ENCODE measurements around the gene COL27A1.
"Not testable (repeated sequence)": the region's sequence is repeated elsewhere in the genome, so short reads cannot be mapped to it uniquely, and the experiment has no call there.

COL27A1 gene

GRCh38 chr9:114184071-114184470 lies 28.7 kb downstream of the COL27A1 start:
- DNase-seq (ENCODE audit: low read depth in 2 of 2): no peak

GRCh38 chr9:114184866-114185265 lies 29.5 kb downstream of the COL27A1 start:
- no peak for DNase-seq (ENCODE audit: low read depth in 2 of 2)

- DNase-seq (ENCODE audit: low read depth in 2 of 2): no peak
These were observed 30.5 kb downstream of the COL27A1 start for GRCh38 chr9:114185570-114186490.

- DNase-seq (ENCODE audit: low read depth in 2 of 2): no peak
These were observed 31.4 kb downstream of the COL27A1 start for GRCh38 chr9:114186605-114187289.

- no peak for DNase-seq (ENCODE audit: low read depth in 2 of 2)
These were observed 32.5 kb downstream of the COL27A1 start for GRCh38 chr9:114187827-114188226.

GRCh38 chr9:114189823-114190562 lies 34.7 kb downstream of the COL27A1 start:
- no peak for DNase-seq (ENCODE audit: low read depth in 2 of 2)

GRCh38 chr9:114190563-114190905 lies 35.2 kb downstream of the COL27A1 start:
- no peak for DNase-seq (ENCODE audit: low read depth in 2 of 2)

- not testable (repeated sequence) for DNase-seq (ENCODE audit: low read depth in 2 of 2)
These were observed 36.1 kb downstream of the COL27A1 start for GRCh38 chr9:114191402-114191801.

GRCh38 chr9:114192539-114192938 lies 37.2 kb downstream of the COL27A1 start:
- DNase-seq (ENCODE audit: low read depth in 2 of 2): no peak

- DNase-seq (ENCODE audit: low read depth in 2 of 2): no peak
These were observed 37.8 kb downstream of the COL27A1 start for GRCh38 chr9:114193090-114193489.

GRCh38 chr9:114196117-114196516 lies 40.8 kb downstream of the COL27A1 start:
- DNase-seq (ENCODE audit: low read depth in 2 of 2): no peak

GRCh38 chr9:114196979-114197622 lies 41.8 kb downstream of the COL27A1 start:
- no peak for DNase-seq (ENCODE audit: low read depth in 2 of 2)

- no peak for DNase-seq (ENCODE audit: low read depth in 2 of 2)
These were observed 43.1 kb downstream of the COL27A1 start for GRCh38 chr9:114198249-114199040.

GRCh38 chr9:114200721-114201300 lies 45.5 kb downstream of the COL27A1 start:
- no peak for DNase-seq (ENCODE audit: low read depth in 2 of 2)

- no peak for DNase-seq (ENCODE audit: low read depth in 2 of 2)
These were observed 47.1 kb downstream of the COL27A1 start for GRCh38 chr9:114202396-114202795.

- DNase-seq (ENCODE audit: low read depth in 2 of 2): no peak
These were observed 47.5 kb downstream of the COL27A1 start for GRCh38 chr9:114202849-114203248.

GRCh38 chr9:114203410-114204140 lies 48.2 kb downstream of the COL27A1 start:
- DNase-seq (ENCODE audit: low read depth in 2 of 2): no peak

GRCh38 chr9:114204265-114204664 lies 48.9 kb downstream of the COL27A1 start:
- no peak for DNase-seq (ENCODE audit: low read depth in 2 of 2)

- no peak for DNase-seq (ENCODE audit: low read depth in 2 of 2)
These were observed 50.1 kb downstream of the COL27A1 start for GRCh38 chr9:114205171-114206015.

All from stimulated activated CD4-positive, alpha-beta T cell treated with anti-CD3 and anti-CD28 coated beads, Interleukin-12 subunit alpha, Interleukin-12 subunit beta, amount 100 ng/mL, for 24 hours (primary cell).